Vagina (tissue), 2 donors: ENCODE measurements around the gene RRM2. TPM values are rescaled to one million over a fixed set of nuclear protein-coding genes. Genes with fewer than 3 reads are reported as not detected.

Experiments used
- DNase-seq, 2 donors: peaks; one replicate each; pipeline ENCODE4 v3.0.0-alpha.2; 2017; ENCODE audit errors: extremely low spot score in 2 of 2
- H3K27ac ChIP-seq: fragments of 200-600 bp; sonication (generic); one replicate; pipeline ENCODE4 v1.5.1; 2019
- H3K27me3 ChIP-seq: fragments of 200-600 bp; sonication (generic); one replicate; pipeline ENCODE4 v1.5.1; 2019
- H3K36me3 ChIP-seq, 2 donors: fragments of 200-600 bp; sonication (generic); one replicate each; pipeline ENCODE4 v1.5.1; 2017 to 2019
- H3K4me1 ChIP-seq: fragments of 200-600 bp; sonication (generic); one replicate; pipeline ENCODE4 v1.5.1; 2019
- H3K4me3 ChIP-seq, 2 donors: fragments of 200-600 bp; sonication (generic); 1 replicate in 1 of 2; 2 replicates in 1 of 2; pipeline ENCODE4 v1.5.1; 2016 to 2019
- H3K9me3 ChIP-seq: fragments of 200-600 bp; sonication (generic); one replicate; pipeline ENCODE4 v1.5.1; 2019
- POLR2A ChIP-seq, 2 donors: fragments of 450-650 bp; IDR thresholded peaks; one replicate each; pipeline ENCODE4 v1.6.1; 2017; ENCODE audit warnings: antibody characterized with exemption in 2 of 2, mild to moderate bottlenecking in 2 of 2, moderate library complexity in 2 of 2
- POLR2AphosphoS5 ChIP-seq, 2 donors: sonication (generic); formaldehyde crosslinking; IDR thresholded peaks; one replicate each; pipeline ENCODE4 v1.9.0; 2017; ENCODE audit warnings: antibody characterized with exemption in 2 of 2, mild to moderate bottlenecking in 2 of 2, low read depth in 1 of 2; ENCODE audit not compliant: insufficient read depth in 1 of 2
- intact Hi-C: fragments of 100-400 bp; cut with DNase I; formaldehyde crosslinking; loops from one replicate; pipeline ENCODE4 v1.15.1; 2023
- total RNA-seq: library from RNA; depleted of rRNA; stranded (reverse); fragments of >200 nt; gene quantifications from one replicate; pipeline ENCODE4 v1.2.3, GENCODE V29; 2016
- TF ChIP-seq, protein P1 (sequence below), 3 experiments: fragments of 450-650 bp in 2 of 3; fragments of 200-600 bp in 1 of 3; sonication (generic) in 1 of 3; IDR thresholded peaks; one replicate each; pipeline ENCODE4 v1.5.1; 2017 to 2019; ENCODE audit warnings: antibody characterized with exemption in 3 of 3, mild to moderate bottlenecking in 2 of 3, moderate library complexity in 2 of 3

Gene RRM2
- total RNA-seq, 1 donor from 2014 or later: 11.0 TPM

GRCh38 chr2:10076988-10077527, 45.5 kb upstream of the RRM2 start:
- H3K4me3 ChIP-seq: no peak overlapping the region
- no peaks in the 10 kb centered on the region for H3K36me3 ChIP-seq
- intact Hi-C loops: no loop called here
- peaks cover 9% of the 10 kb centered on the region for H3K4me1 ChIP-seq
- no peak for TF ChIP-seq POLR2AphosphoS5 (IDR thresholded peaks at IDR 0.05; ENCODE audit: insufficient read depth in 1 of 2, low read depth in 1 of 2)
- TF ChIP-seq, protein P1, sequence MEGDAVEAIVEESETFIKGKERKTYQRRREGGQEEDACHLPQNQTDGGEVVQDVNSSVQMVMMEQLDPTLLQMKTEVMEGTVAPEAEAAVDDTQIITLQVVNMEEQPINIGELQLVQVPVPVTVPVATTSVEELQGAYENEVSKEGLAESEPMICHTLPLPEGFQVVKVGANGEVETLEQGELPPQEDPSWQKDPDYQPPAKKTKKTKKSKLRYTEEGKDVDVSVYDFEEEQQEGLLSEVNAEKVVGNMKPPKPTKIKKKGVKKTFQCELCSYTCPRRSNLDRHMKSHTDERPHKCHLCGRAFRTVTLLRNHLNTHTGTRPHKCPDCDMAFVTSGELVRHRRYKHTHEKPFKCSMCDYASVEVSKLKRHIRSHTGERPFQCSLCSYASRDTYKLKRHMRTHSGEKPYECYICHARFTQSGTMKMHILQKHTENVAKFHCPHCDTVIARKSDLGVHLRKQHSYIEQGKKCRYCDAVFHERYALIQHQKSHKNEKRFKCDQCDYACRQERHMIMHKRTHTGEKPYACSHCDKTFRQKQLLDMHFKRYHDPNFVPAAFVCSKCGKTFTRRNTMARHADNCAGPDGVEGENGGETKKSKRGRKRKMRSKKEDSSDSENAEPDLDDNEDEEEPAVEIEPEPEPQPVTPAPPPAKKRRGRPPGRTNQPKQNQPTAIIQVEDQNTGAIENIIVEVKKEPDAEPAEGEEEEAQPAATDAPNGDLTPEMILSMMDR (IDR thresholded peaks at IDR 0.05): no peak
- no peak for TF ChIP-seq POLR2A (IDR thresholded peaks at IDR 0.05)
- no peaks in the 10 kb centered on the region for H3K9me3 ChIP-seq
- DNase-seq: no peak
- no peak overlapping the region for H3K27ac ChIP-seq
- H3K27me3 ChIP-seq: no peaks in the 10 kb centered on the region

DNA sequence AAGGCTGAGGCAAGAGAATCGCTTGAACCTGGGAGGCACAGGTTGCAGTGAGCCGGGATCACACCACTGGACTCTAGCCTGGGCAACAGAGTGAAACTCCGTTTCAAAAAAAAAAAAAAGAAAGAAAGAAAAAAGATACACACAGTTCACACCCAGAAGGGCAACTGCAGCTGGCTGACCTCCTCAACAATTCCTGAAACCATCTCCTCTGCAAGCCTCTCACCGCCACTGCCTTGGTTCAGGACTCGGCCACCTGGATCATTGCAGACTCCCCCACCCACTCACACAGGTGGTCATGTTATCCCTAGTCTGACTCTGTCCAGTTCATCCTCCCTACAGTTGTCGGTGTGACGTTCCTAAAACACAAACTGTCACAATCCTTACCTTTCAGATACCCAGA, 44.5 kb upstream of the RRM2 start:
- no peak overlapping the region for H3K4me3 ChIP-seq

GRCh38 chr2:10078704-10079265, 43.8 kb upstream of the RRM2 start:
- Histone ChIP-seq H3K27ac (peak overlapping the region; percentile 92), H3K36me3 (no peaks in the 10 kb centered on the region), H3K4me1 (peaks cover 9% of the 10 kb centered on the region), H3K4me3 (peak overlapping the region; percentile 57 to 93), H3K9me3 (no peaks in the 10 kb centered on the region), H3K27me3 (no peaks in the 10 kb centered on the region)
- no peak for TF ChIP-seq POLR2A (IDR thresholded peaks at IDR 0.05)
- TF ChIP-seq POLR2AphosphoS5 (IDR thresholded peaks at IDR 0.05; ENCODE audit: insufficient read depth in 1 of 2, low read depth in 1 of 2): peak in 1 of 2 donors; percentile 70
- intact Hi-C loops: no loop called here
- DNase-seq: no peak

More for the DNA sequence above, 44.5 kb upstream of the RRM2 start:
- no peaks in the 10 kb centered on the region for H3K36me3 ChIP-seq
- TF ChIP-seq POLR2AphosphoS5 (IDR thresholded peaks at IDR 0.05; ENCODE audit: insufficient read depth in 1 of 2, low read depth in 1 of 2): no peak
- no peak for TF ChIP-seq POLR2A (IDR thresholded peaks at IDR 0.05)
- no peaks in the 10 kb centered on the region for H3K27me3 ChIP-seq
- H3K4me1 ChIP-seq: peaks cover 9% of the 10 kb centered on the region
- H3K9me3 ChIP-seq: no peaks in the 10 kb centered on the region
- peak overlapping the region; percentile 92 for H3K27ac ChIP-seq
- intact Hi-C loops: no loop called here
- no peak for DNase-seq

- TF ChIP-seq POLR2A (IDR thresholded peaks at IDR 0.05) (no peak), POLR2AphosphoS5 (IDR thresholded peaks at IDR 0.05; ENCODE audit: insufficient read depth in 1 of 2, low read depth in 1 of 2) (peak in 1 of 2 donors; percentile 34)
- Histone ChIP-seq H3K36me3 (no peaks in the 10 kb centered on the region), H3K4me3 (peak overlapping the region; percentile 57 to 93), H3K4me1 (peaks cover 9% of the 10 kb centered on the region), H3K27me3 (no peaks in the 10 kb centered on the region), H3K9me3 (no peaks in the 10 kb centered on the region), H3K27ac (peak overlapping the region; percentile 92)
- intact Hi-C loops: no loop called here
- DNase-seq: no peak
Observed at GRCh38 chr2:10079266-10079869, 43.2 kb upstream of the RRM2 start.

DNA sequence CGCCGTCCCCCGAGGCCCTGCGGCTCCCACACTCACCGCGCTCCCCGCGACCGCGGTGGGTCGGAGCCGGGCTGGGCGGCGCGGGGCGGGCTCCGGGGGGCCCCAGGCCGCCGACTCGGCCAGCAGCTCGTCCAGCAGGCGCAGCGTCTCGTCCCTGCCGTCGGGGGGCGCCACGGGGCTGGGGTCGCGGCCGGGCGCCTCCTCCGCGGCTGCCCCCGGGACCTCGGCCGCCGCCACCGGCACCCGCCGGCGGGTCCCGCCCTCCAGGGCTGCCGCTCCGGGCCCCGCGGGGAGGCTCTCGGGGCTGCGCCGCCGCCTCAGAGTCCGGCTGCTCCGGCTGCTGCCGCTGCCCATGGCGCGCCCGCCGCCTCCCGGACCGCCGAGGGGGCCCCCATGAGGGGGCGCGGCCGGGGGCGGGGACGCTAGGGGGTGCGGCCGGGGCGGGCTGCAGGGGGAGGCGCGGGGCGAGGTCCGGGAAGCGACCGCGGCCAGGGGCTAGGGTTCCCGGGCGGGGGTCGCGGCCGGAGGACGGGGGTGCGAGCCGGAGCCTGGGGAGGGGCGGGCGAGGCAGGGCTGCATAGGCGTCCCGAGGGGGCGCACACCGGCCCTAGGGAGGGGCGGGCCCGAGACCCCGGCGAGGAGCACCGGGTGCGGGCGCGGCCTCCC, 42.5 kb upstream of the RRM2 start, which contains the start of gene CYS1:
TSS of gene CYS1 (minus strand) at position 542 of the 666 bp plus-strand sequence. CDS start at position 354, 188 bp downstream.
- DNase-seq: no peak
- H3K4me3 ChIP-seq: peak within 1 kb of the TSS; percentile 57 to 93
- no peaks in the 10 kb centered on the region for H3K36me3 ChIP-seq
- intact Hi-C loops: no loop called here
- H3K27me3 ChIP-seq: no peaks in the 10 kb centered on the region
- peaks cover 9% of the 10 kb centered on the region for H3K4me1 ChIP-seq
- H3K27ac ChIP-seq: peak within 1 kb of the TSS; percentile 92
- H3K9me3 ChIP-seq: no peaks in the 10 kb centered on the region
- TF ChIP-seq POLR2A (IDR thresholded peaks at IDR 0.05): no peak
- TF ChIP-seq POLR2AphosphoS5 (IDR thresholded peaks at IDR 0.05; ENCODE audit: insufficient read depth in 1 of 2, low read depth in 1 of 2): no peak
- TF ChIP-seq, protein P1 (IDR thresholded peaks at IDR 0.05): no peak

DNA sequence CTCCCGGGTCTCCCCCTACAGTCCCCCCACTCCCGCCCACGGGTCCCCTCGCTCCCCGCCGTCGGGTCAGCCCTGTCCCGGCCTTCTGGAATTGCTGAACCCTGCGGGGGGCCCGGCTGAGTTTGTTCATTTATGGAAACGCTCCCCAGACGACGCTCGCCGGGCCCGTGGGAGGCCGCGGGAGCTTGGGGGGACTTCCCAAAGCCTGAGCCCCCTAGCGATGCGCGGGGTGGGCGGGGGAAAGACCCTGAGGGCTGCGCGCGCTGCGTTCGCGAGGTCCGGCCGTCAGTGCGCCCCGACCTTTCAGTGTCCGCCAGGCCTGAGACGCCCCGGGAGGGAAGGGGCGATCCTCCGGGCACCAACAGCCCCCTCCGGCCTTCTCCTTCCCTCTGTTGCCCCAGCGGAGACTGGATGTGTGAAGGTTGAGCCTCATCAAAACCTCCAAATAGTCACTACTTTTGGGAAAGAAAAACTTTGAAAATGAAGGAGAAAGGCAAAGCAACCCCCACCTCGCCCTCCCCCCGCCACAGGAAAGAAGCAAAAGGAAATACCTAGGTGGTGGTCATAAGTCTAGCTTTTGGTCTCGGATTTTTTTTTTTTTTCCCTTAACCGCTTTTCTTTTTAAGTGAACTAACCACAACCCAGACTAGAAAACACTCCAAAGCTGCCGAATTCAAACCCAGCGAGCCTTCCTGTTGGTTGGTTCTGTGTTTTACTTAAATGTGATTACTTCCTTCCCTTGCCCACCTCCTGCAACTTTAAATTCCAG, 41.8 kb upstream of the RRM2 start:
- Histone ChIP-seq H3K4me1 (peaks cover 9% of the 10 kb centered on the region), H3K27me3 (no peaks in the 10 kb centered on the region), H3K4me3 (peak overlapping the region; percentile 57 to 93), H3K36me3 (no peaks in the 10 kb centered on the region), H3K27ac (peak overlapping the region; percentile 92), H3K9me3 (no peaks in the 10 kb centered on the region)
- TF ChIP-seq, protein P1 (IDR thresholded peaks at IDR 0.05): no peak
- intact Hi-C loops: no loop called here
- no peak for DNase-seq
